K562 (cell line): Measurements from ENCODE around the gene LIMD2. TPM values are rescaled to one million over a fixed set of nuclear protein-coding genes. Genes with fewer than 3 reads are reported as not detected.

Experiments
- ATAC-seq: fragments of 200-7000 bp; cut with Tn5 transposase; 3 replicates; pipeline ENCODE4 v1.9.1; 2020; ENCODE audit warnings: moderate library complexity
- BruUV-seq: library from RNA; stranded (reverse); fragments of 400-500 nt; replicated peaks from 2 replicates; lab custom pipeline; 2021; lab: Mats Ljungman, UMichigan
- CTCF ChIA-PET: fragments of 300-600 bp; formaldehyde crosslinking; extraction: SDS; loops from one replicate; lab custom pipeline; 2021; ENCODE audit warnings: low intra/inter-chr PET ratio; lab: Yijun Ruan, JAX
- POLR2A ChIA-PET: fragments of 300-600, 350-650 bp; sonication (Branson Sonifier 250); formaldehyde crosslinking; extraction: SDS; loops from one replicate; lab custom pipeline; 2021; ENCODE audit warnings: antibody characterized with exemption, inconsistent platforms; lab: Yijun Ruan, JAX
- DNase-seq, 4 experiments: peaks; one replicate each; pipeline versions ENCODE4 v3.0.0 to v3.0.0-alpha.2; 2011 to 2018; ENCODE audit warnings: low spot score in 3 of 4, mixed read lengths in 3 of 4; ENCODE audit errors: extremely low read depth in 1 of 4
- FAIRE-seq: peaks from 2 replicates; lab custom pipeline; 2011; peaks lifted over from hg19 to GRCh38; lab: Jason Lieb, UNC
- H2AFZ ChIP-seq: 2 replicates; pipeline ENCODE4 v1.6.0; 2011; ENCODE audit warnings: low read depth, low read length, control low read depth, inconsistent platforms
- H3K27ac ChIP-seq: fragments of 200-600 bp; 3 replicates; pipeline ENCODE4 v1.8.0; 2011; ENCODE audit warnings: low read depth, mild to moderate bottlenecking, control low read depth, inconsistent platforms, low read length, moderate library complexity, mixed read lengths; ENCODE audit errors: extremely low read depth
- H3K27me3 ChIP-seq, 2 experiments: fragments of 300-600 bp in 1 of 2; 2 replicates in 1 of 2; 3 replicates in 1 of 2; pipeline versions ENCODE4 v1.6.0 to v1.8.0; 2011; ENCODE audit warnings: inconsistent platforms in 2 of 2, low read length in 2 of 2, mild to moderate bottlenecking in 1 of 2, mixed read lengths in 1 of 2, moderate library complexity in 1 of 2; ENCODE audit not compliant: control insufficient read depth in 2 of 2, insufficient read depth in 2 of 2
- H3K36me3 ChIP-seq: fragments of 300-600 bp; 3 replicates; pipeline ENCODE4 v1.8.0; 2011; ENCODE audit warnings: mild to moderate bottlenecking, low read length, inconsistent platforms; ENCODE audit not compliant: control insufficient read depth, insufficient read depth
- H3K4me1 ChIP-seq, 2 experiments: fragments of 200-600 bp in 1 of 2; replicated peaks in 1 of 2; 2 replicates in 1 of 2; 3 replicates in 1 of 2; pipeline versions ENCODE4 v1.5.1 to v1.8.0; 2011; ENCODE audit warnings: inconsistent platforms in 2 of 2, low read length in 2 of 2, mild to moderate bottlenecking in 1 of 2, mixed read lengths in 1 of 2, moderate library complexity in 1 of 2; ENCODE audit not compliant: control insufficient read depth in 2 of 2, insufficient read depth in 2 of 2
- H3K4me2 ChIP-seq: 2 replicates; pipeline ENCODE4 v1.6.1; 2011; ENCODE audit warnings: low read length, control low read depth, inconsistent platforms, mixed read lengths; ENCODE audit not compliant: insufficient read depth
- H3K4me3 ChIP-seq: fragments of 200-600 bp; sonication (generic), shearing (Covaris generic); 2 replicates; pipeline ENCODE4 v1.5.1; 2016; ENCODE audit warnings: control low read depth, inconsistent platforms
- H3K79me2 ChIP-seq: fragments of 200-600 bp; 3 replicates; pipeline ENCODE4 v1.8.0; 2011; ENCODE audit warnings: low read length, inconsistent platforms; ENCODE audit not compliant: control insufficient read depth, insufficient read depth
- H3K9ac ChIP-seq, 2 experiments: 2 replicates each; pipeline versions ENCODE4 v1.6.0 to v1.6.1; 2011; ENCODE audit warnings: low read depth in 2 of 2, low read length in 2 of 2, control low read depth in 1 of 2, inconsistent platforms in 1 of 2, mild to moderate bottlenecking in 1 of 2, mixed read lengths in 1 of 2; ENCODE audit not compliant: insufficient read depth in 1 of 2
- H3K9me1 ChIP-seq: one replicate; pipeline ENCODE4 v1.6.0; 2011; ENCODE audit warnings: inconsistent platforms, mild to moderate bottlenecking, low read length, moderate library complexity; ENCODE audit not compliant: control insufficient read depth, insufficient read depth
- H3K9me3 ChIP-seq: replicated peaks from 2 replicates; pipeline ENCODE4 v1.5.1; 2011; ENCODE audit warnings: low read depth, low read length, inconsistent platforms; ENCODE audit not compliant: control insufficient read depth, insufficient read depth
- H4K20me1 ChIP-seq: replicated peaks from 2 replicates; pipeline ENCODE4 v1.6.1; 2011; ENCODE audit warnings: low read length, inconsistent platforms, mixed read lengths; ENCODE audit not compliant: control insufficient read depth, insufficient read depth
- AFF4 ChIP-seq: sonication (generic); formaldehyde crosslinking; IDR thresholded peaks from 2 replicates; pipeline ENCODE4 v1.8.0; 2023; ENCODE audit warnings: mild to moderate bottlenecking, missing genetic modification reagents
- ETV6 ChIP-seq, 3 experiments: fragments of 150-350 bp in 1 of 3; sonication (generic) in 1 of 3; formaldehyde crosslinking in 1 of 3; IDR thresholded peaks; 2 replicates each; pipeline versions ENCODE4 v1.6.1 to v1.8.0; 2014 to 2022; ENCODE audit warnings: borderline replicate concordance in 2 of 3, low read depth in 2 of 3, antibody characterized with exemption in 1 of 3, low read length in 1 of 3, mild to moderate bottlenecking in 1 of 3, missing genetic modification reagents in 1 of 3
- NFIC ChIP-seq: fragments of 450-650 bp; IDR thresholded peaks from 2 replicates; pipeline ENCODE4 v1.6.1; 2017; ENCODE audit warnings: mild to moderate bottlenecking, inconsistent platforms
- ZBTB11 ChIP-seq, 3 experiments: fragments of 200-800 bp in 1 of 3; fragments of 250-450 bp in 1 of 3; fragments of 450-650 bp in 1 of 3; sonication (Bioruptor Pico) in 1 of 3; sonication (Bioruptor generic) in 1 of 3; formaldehyde crosslinking in 1 of 3; IDR thresholded peaks; 2 replicates each; pipeline versions ENCODE4 v1.6.1 to v1.8.0; 2016 to 2022; ENCODE audit warnings: mild to moderate bottlenecking in 2 of 3, missing genetic modification characterization in 2 of 3, missing compliant biosample characterization in 1 of 3, moderate library complexity in 1 of 3
- WGBS: fragments of 100-300 bp; shearing (Covaris generic); methylation state at CpG from one replicate; pipeline ENCODE4 v1.1.6; 2016; ENCODE audit warnings: low coverage, mixed read lengths; ENCODE audit not compliant: insufficient coverage; ENCODE audit errors: missing lambda C conversion rate; 5-methylcytosine and 5-hydroxymethylcytosine counted together
- in situ Hi-C: fragments of 300-500 bp; cut with MboI; formaldehyde crosslinking; loops from 4 replicates; pipeline ENCODE4 v1.15.0; 2018; ENCODE audit warnings: inconsistent platforms, mixed read lengths
- intact Hi-C: fragments of 100-400 bp; cut with micrococcal nuclease; formaldehyde crosslinking; loops from 2 replicates; pipeline ENCODE4 v1.14.2; 2022
- polyA plus RNA-seq, 8 experiments: library from polyadenylated mRNA; depleted of rRNA in 4 of 8; stranded (reverse) in 5 of 8; unstranded in 3 of 8; fragments of >200 nt; fragmentation: Nextera tagmentation in 2 of 8; fragmentation: Illumina TruSeq in 1 of 8; extraction: Ambion mirVana in 2 of 8; extraction: Trizol in 1 of 8; gene quantifications; 2 replicates each; pipeline versions ENCODE4 v1.2.1 to v1.2.3, GENCODE V29; 2011 to 2014; ENCODE audit warnings: inconsistent platforms in 1 of 8, missing spikeins in 1 of 8
- total RNA-seq, 7 experiments: library from RNA; depleted of rRNA in 6 of 7; stranded (reverse); fragments of >200 nt in 6 of 7; fragmentation: Illumina TruSeq in 2 of 7; extraction: Trizol in 2 of 7; gene quantifications; 2 replicates each; pipeline versions ENCODE4 v1.2.1 to v1.2.3, GENCODE V29; 2011 to 2021; ENCODE audit warnings: low replicate concordance in 1 of 7

Gene LIMD2
- total and polyA plus RNA-seq, 9 of the 15 experiments (the other 6 are each of a cell fraction or from before 2014, with no cell fraction given): 0.07 to 11.2 (median 2.8) TPM

- Histone ChIP-seq H3K27ac (no peak overlapping the region), H3K9ac (0 out of 4 replicates have a peak overlapping the region, but pooled peaks of 1 of the 2 experiments have one; percentile 33), H3K4me1 (no peaks in the 10 kb centered on the region; a peak in 1 of 5 replicates), H3K4me2 (no peak overlapping the region), H4K20me1 (no peaks in the 10 kb centered on the region; the same call in 1 of the 2 replicates), H3K27me3 (no peaks in the 10 kb centered on the region), H3K36me3 (peaks cover 41% of the 10 kb centered on the region; the same call in 2 of the 3 replicates), H3K4me3 (no peak overlapping the region), H3K9me3 (no peaks in the 10 kb centered on the region), H3K79me2 (no peaks in the 10 kb centered on the region), H2AFZ (no peak overlapping the region), H3K9me1 (no peaks in the 10 kb centered on the region)
- ATAC-seq (no peak), FAIRE-seq (no peak), DNase-seq (no peak)
- no TSS peak for BruUV-seq
- POLR2A ChIA-PET: interaction anchor here (1.3 to 1.8 kb wide), 3 partner anchors 8 to 65 kb away, joined by 6 to 7 read pairs (median 7); partner anchors contain the start of genes CCDC47 and DDX42
- in situ Hi-C loops (no loop called here), intact Hi-C loops (no loop called here)
- CTCF ChIA-PET: interaction anchor here (0.6 kb wide), 1 partner anchor 119 kb away, joined by 3 read pairs; no protein-coding TSS in a partner anchor
- TF ChIP-seq AFF4 (CRISPR knock-in tag) (no peak), ETV6 (IDR thresholded peaks at IDR 0.05; ENCODE audit: borderline replicate concordance in 1 of 2, low read depth in 2 of 2, low read length in 1 of 2) (no peak), ETV6 (CRISPR knock-in tag; IDR thresholded peaks at IDR 0.05; ENCODE audit: borderline replicate concordance) (no peak), ZBTB11 (CRISPR knock-in tag; IDR thresholded peaks at IDR 0.05) (0 out of 6 replicates have a peak, but pooled peaks of 1 of the 3 experiments have one; percentile 16), NFIC (no peak)
- 90% methylated on average over 6 of the region's 6 CpGs for WGBS
Measured at GRCh38 chr17:63709110-63709509, 9.2 kb upstream of the LIMD2 start.
